ENCODE measurements around the gene MLF2.
A peak's percentile ranks its signal among the peaks of the same experiment; 100 is the strongest.

Gene MLF2

DNA sequence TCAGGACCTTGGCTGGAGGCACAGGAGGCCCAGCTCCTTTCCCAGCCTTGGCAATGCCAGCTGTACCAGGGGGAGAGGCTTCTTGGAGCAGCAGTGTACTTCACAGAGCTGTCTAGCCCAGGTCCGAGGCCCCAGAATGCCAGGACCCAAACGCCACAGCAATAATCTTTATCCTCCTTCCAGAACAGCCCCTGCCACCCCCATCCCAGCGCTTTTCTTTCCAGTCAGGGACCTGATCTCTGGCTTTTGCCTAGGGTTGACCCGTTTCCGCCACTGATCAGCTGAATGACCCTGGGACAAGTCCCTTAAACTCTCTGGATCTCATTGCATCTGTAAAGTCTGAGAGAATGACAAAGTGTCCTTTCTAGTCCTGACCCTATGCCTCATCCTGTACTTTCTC is 24.4 kb upstream of the MLF2 start:
- DNase-seq = no peak

- DNase-seq = no peak
Measured at GRCh38 chr12:6775185-6776174, 22.5 kb upstream of the MLF2 start.

DNA sequence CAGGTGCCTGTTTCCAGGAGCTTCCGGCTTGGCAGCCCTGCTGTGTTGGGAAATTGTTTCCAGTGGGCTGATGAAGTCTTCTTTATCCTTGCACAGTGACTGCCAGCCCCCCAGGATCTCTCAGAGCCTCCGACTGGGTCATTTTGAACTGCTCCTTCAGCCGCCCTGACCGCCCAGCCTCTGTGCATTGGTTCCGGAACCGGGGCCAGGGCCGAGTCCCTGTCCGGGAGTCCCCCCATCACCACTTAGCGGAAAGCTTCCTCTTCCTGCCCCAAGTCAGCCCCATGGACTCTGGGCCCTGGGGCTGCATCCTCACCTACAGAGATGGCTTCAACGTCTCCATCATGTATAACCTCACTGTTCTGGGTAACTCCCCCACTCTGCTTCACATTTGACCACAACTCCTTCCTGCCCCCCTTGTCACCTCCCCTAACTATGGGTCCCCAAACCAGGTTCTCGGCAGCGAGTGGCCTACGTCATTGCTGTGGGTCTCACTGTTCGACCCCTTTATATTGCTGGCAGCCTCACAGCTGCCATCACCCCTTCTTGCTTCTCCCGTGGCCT is 21.6 kb upstream of the MLF2 start:
- peak; percentile 72 for DNase-seq

GRCh38 chr12:6773590-6774351 is 20.8 kb upstream of the MLF2 start:
- no peak for DNase-seq

- DNase-seq = no peak
Measured at GRCh38 chr12:6772726-6773589, 20.0 kb upstream of the MLF2 start.

GRCh38 chr12:6772331-6772695 is 19.4 kb upstream of the MLF2 start, which contains the start of gene LAG3:
Gene LAG3, plus strand, starts transcription at chr12:6772520. Its CDS starts 333 bp downstream, at chr12:6772853.
- peak; percentile 38 for DNase-seq

- DNase-seq = no peak
Measured at GRCh38 chr12:6771509-6772330, 18.8 kb upstream of the MLF2 start.

- DNase-seq = no peak
Measured at GRCh38 chr12:6771091-6771495, 18.2 kb upstream of the MLF2 start.

GRCh38 chr12:6770600-6770999 is 17.7 kb upstream of the MLF2 start:
- no peak for DNase-seq

- no peak for DNase-seq
Measured at GRCh38 chr12:6770094-6770493, 17.2 kb upstream of the MLF2 start.

GRCh38 chr12:6769666-6770065 is 16.7 kb upstream of the MLF2 start:
- no peak for DNase-seq

GRCh38 chr12:6768990-6769389 is 16.0 kb upstream of the MLF2 start:
- no peak for DNase-seq

GRCh38 chr12:6768437-6768914 is 15.5 kb upstream of the MLF2 start:
- DNase-seq = no peak

DNA sequence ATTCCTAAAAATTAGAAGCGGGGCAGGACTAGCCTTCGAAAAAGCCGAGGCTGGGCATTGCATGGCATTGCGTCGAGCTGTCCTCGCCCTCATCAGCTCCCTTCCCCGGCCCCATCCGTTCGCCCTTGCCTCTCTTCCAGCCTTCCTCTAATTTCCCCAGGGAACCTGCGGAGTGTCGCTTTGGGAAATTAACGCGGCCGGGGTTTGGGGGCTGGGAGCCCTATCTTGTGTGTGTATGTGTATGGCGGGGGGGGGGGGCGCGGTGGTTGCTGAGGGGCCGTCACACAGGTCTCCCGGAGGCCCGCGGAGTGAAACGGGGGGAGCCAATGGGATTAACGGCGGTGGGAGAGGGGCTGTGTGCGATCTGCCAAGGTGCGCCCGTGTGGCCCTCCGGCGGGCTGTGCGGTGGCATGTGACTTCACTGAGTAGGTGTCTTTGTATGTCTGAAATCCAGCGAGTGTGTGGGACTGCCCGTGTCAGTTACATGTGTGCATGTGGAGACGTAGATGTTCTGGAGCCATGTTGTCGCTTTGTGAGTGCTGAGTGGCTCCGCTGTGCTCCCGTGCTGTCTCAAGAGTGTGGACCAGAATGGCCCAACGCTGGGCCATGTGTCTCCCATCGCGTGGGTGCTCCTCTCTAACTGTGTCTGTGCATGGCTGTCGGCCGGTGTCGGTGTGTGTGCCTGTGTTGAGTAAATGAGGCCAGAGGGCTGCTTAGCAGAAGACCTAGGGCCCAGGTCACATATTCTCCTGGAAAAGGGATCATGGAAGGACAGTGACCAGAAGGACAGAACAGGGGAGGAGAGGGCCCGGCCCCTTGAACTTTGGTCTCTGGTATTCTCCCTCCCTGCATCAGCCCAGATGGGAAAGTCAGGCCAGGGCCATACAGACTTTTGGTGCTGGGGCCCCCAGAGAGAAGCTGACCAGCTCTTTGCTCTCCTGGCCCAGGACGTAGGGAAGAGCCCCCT is 14.7 kb upstream of the MLF2 start:
- DNase-seq = no peak

DNA sequence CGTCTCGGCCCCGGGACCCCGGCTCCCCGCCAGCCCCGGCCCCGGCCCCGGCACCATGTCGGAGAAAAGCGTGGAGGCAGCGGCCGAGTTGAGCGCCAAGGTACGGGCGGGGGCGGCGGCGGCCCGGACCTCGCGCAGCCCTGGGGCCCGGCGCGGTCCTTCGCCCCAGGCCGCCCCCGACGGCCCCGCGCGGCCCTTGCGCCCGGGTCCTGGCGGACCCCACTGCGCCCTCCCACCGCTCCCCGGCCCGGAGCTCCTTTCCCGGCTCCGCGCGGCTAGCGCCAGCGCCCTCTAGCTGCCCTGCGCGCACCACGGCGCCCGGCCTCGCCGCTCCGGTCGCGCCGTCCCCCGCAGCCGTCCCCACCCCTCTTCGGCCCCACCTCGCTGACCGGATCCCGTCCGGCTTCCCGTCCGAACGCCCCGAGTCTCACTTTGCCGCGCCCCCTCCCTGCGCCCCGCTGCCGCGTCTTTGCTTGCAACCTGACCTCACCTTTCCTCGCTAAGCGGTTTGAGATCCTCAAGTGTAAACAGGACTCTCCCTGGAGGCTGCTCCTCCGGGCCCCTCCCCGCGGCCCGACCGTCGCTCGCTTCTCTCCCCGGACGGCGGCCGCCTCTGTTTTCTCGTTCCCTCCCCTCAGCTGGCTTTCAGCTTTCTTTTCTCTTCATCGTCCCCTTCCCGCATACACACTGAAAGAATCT is 13.9 kb upstream of the MLF2 start:
- peak; percentile 57 for DNase-seq

DNA sequence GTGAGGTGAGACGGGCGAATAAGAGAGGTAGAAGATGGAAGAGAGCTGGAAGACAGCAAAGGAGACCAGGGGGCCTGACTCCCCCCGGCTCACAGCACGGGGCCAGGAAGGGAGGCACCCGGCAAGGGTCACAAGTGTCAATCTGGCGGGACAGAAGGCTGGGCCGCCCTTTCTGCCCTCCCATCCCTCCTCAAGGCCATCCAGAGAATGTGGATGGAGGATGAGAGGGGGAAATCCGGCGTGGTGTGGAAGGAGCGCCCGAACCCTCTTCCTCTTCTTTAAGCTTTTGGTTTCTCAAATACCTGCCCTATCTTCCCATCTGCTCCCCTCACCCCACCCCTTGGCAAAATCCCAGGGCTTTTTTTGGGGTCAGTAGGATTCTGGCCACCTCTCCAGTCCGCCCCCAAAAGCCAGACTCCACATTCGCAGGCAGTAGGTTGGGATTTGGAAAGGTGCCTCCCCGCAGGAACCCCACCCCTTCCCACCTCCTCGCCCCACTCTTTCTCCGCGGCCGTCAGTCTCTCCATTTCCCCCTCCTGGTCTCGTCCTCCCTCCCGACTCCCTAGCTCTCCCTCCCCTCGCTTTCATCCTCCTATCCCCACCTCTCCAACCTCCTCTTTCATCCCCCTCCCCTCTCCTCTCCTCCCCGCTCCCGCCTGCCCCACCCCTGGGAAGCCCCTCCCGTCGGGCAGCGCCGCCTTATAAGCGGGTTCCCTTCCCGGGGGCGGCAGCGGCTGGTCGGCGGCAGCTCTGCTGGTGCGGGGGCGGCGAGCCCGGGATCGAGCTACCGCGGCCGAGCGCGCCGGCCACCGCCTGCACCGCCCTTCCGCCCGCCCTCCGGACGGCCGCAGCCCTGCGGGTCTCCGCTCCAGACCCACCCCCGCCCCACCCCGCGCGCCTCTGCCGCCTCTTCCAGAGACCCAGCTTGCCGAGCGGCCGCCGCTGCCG is 13.0 kb upstream of the MLF2 start, which contains the start of gene PTMS:
TSS of gene PTMS (plus strand) at position 730 of the 948 bp plus-strand sequence. CDS start 343 bp downstream, outside the sequence.
- DNase-seq = no peak

- DNase-seq = no peak
Measured at GRCh38 chr12:6765048-6765633, 12.2 kb upstream of the MLF2 start.

Measured in CD4-positive, alpha-beta T cell treated with Interleukin-12 subunit alpha and Interleukin-12 subunit beta, for 1 hour (primary cell).